HG03442 (cell line): ENCODE measurements around the gene NDC1.
"Not testable (repeated sequence)": the region's sequence is repeated elsewhere in the genome, so short reads cannot be mapped to it uniquely, and the experiment has no call there.

Experiments used
- ATAC-seq: cut with Tn5 transposase; IDR thresholded peaks from one replicate; pipeline ENCODE4 v1.9.1; 2021; ENCODE audit warnings: mild to moderate bottlenecking, moderate library complexity; ENCODE audit not compliant: unreplicated experiment

NDC1 gene

GRCh38 chr1:53826367-53826766 is 11.7 kb downstream of the NDC1 start:
- ATAC-seq = no peak

GRCh38 chr1:53825306-53825705 is 12.8 kb downstream of the NDC1 start:
- no peak for ATAC-seq

- ATAC-seq = no peak
These were observed 15.2 kb downstream of the NDC1 start for GRCh38 chr1:53822931-53823330.

- no peak for ATAC-seq
These were observed 16.7 kb downstream of the NDC1 start for GRCh38 chr1:53821380-53821779.

GRCh38 chr1:53819387-53819786 is 18.7 kb downstream of the NDC1 start:
- no peak for ATAC-seq

- ATAC-seq = not testable (repeated sequence)
These were observed 21.5 kb downstream of the NDC1 start for GRCh38 chr1:53816584-53816983.

GRCh38 chr1:53815484-53815883 is 22.6 kb downstream of the NDC1 start:
- ATAC-seq = not testable (repeated sequence)

GRCh38 chr1:53811414-53811851 is 26.7 kb downstream of the NDC1 start:
- no peak for ATAC-seq

- no peak for ATAC-seq
These were observed 27.6 kb downstream of the NDC1 start for GRCh38 chr1:53810497-53810896.

- no peak for ATAC-seq
These were observed 28.1 kb downstream of the NDC1 start for GRCh38 chr1:53810007-53810406.

GRCh38 chr1:53807916-53808315 is 30.2 kb downstream of the NDC1 start:
- ATAC-seq = no peak

- no peak for ATAC-seq
These were observed 33.1 kb downstream of the NDC1 start for GRCh38 chr1:53804791-53805505.

GRCh38 chr1:53804181-53804580 is 33.9 kb downstream of the NDC1 start:
- ATAC-seq = no peak

- no peak for ATAC-seq
These were observed 37.5 kb downstream of the NDC1 start for GRCh38 chr1:53800621-53801020.

GRCh38 chr1:53799141-53799540 is 39.0 kb downstream of the NDC1 start:
- no peak for ATAC-seq

GRCh38 chr1:53792806-53793205 is 45.3 kb downstream of the NDC1 start:
- ATAC-seq = no peak

- no peak for ATAC-seq
These were observed 50.4 kb downstream of the NDC1 start for GRCh38 chr1:53787655-53788054.

- ATAC-seq = no peak
These were observed 55.0 kb downstream of the NDC1 start for GRCh38 chr1:53783056-53783455.

- ATAC-seq = no peak
These were observed 56.4 kb downstream of the NDC1 start for GRCh38 chr1:53781654-53782053.

- no peak for ATAC-seq
These were observed 60.8 kb downstream of the NDC1 start for GRCh38 chr1:53777272-53777671.

GRCh38 chr1:53771648-53772047 is 66.4 kb downstream of the NDC1 start:
- ATAC-seq = no peak

GRCh38 chr1:53769780-53770179 is 68.3 kb downstream of the NDC1 start:
- ATAC-seq = no peak

GRCh38 chr1:53769184-53769583 is 68.9 kb downstream of the NDC1 start:
- ATAC-seq = no peak
